H1 (cell line): ENCODE measurements around the gene SP4. TPM values are rescaled to one million over a fixed set of nuclear protein-coding genes. Genes with fewer than 3 reads are reported as not detected.

ENCODE experiments used
- BCL11A ChIP-seq, 2 experiments: IDR thresholded peaks; one replicate each; pipeline ENCODE4 v1.6.1; 2011; ENCODE audit warnings: low read depth in 2 of 2, low read length in 2 of 2, mild to moderate bottlenecking in 2 of 2
- CBX8 ChIP-seq: fragments of 300-800, 300-1000 bp; sonication (generic); IDR thresholded peaks from 2 replicates; pipeline ENCODE4 v1.7.1; 2016; ENCODE audit warnings: low read depth, low read length, borderline replicate concordance
- CHD2 ChIP-seq: IDR thresholded peaks from 2 replicates; pipeline ENCODE4 v1.6.1; 2012; ENCODE audit warnings: low read length, improper control_type of control experiment
- CREB1 ChIP-seq: IDR thresholded peaks from 2 replicates; pipeline ENCODE4 v1.6.1; 2012; ENCODE audit warnings: inconsistent platforms
- EP300 ChIP-seq, 2 experiments: IDR thresholded peaks; 1 replicate in 1 of 2; 2 replicates in 1 of 2; pipeline ENCODE4 v1.6.1; 2011 to 2012; ENCODE audit warnings: low read depth in 2 of 2, low read length in 2 of 2, mild to moderate bottlenecking in 2 of 2, borderline replicate concordance in 1 of 2, inconsistent platforms in 1 of 2, moderate library complexity in 1 of 2
- EZH2 ChIP-seq: fragments of 200-600 bp; sonication (generic); IDR thresholded peaks from 2 replicates; pipeline ENCODE4 v1.7.1; 2012; ENCODE audit warnings: low read depth, mild to moderate bottlenecking, moderate library complexity, low read length, inconsistent platforms; ENCODE audit not compliant: severe bottlenecking
- FOSL1 ChIP-seq: IDR thresholded peaks from 2 replicates; pipeline ENCODE4 v1.6.1; 2011; ENCODE audit warnings: mild to moderate bottlenecking, low read depth, low read length, moderate library complexity; ENCODE audit not compliant: insufficient read depth
- MAFK ChIP-seq: IDR thresholded peaks from 2 replicates; pipeline ENCODE4 v1.6.1; 2012; ENCODE audit warnings: low read depth, mild to moderate bottlenecking, improper control_type of control experiment, low read length
- POLR2AphosphoS5 ChIP-seq: IDR thresholded peaks from 2 replicates; pipeline ENCODE4 v1.6.1; 2011; ENCODE audit warnings: low read depth, low read length
- RAD21 ChIP-seq, 2 experiments: IDR thresholded peaks in 1 of 2; conservative IDR thresholded peaks in 1 of 2; 2 replicates each; pipeline ENCODE4 v1.6.1; 2011; ENCODE audit warnings: low read depth in 2 of 2, low read length in 2 of 2, improper control_type of control experiment in 1 of 2, inconsistent platforms in 1 of 2, mild to moderate bottlenecking in 1 of 2, moderate library complexity in 1 of 2
- RBBP5 ChIP-seq: IDR thresholded peaks from 2 replicates; pipeline ENCODE4 v1.7.1; 2012; ENCODE audit warnings: low read depth, mild to moderate bottlenecking, inconsistent platforms, low read length, moderate library complexity, borderline replicate concordance
- RFX5 ChIP-seq: IDR thresholded peaks from 2 replicates; pipeline ENCODE4 v1.6.1; 2011; ENCODE audit warnings: low read depth, low read length, improper control_type of control experiment, borderline replicate concordance
- RNF2 ChIP-seq: fragments of 200-900, 300-1000 bp; sonication (generic); IDR thresholded peaks from 2 replicates; pipeline ENCODE4 v1.7.1; 2016; ENCODE audit warnings: borderline replicate concordance, low read depth, mild to moderate bottlenecking, antibody characterized with exemption, low read length; ENCODE audit not compliant: poor library complexity, severe bottlenecking; ENCODE audit errors: missing control alignments
- RXRA ChIP-seq: IDR thresholded peaks from 2 replicates; pipeline ENCODE4 v1.6.1; 2011; ENCODE audit warnings: low read depth, mild to moderate bottlenecking, low read length, moderate library complexity; ENCODE audit not compliant: insufficient read depth
- SAP30 ChIP-seq: fragments of 300-600 bp; sonication (generic); IDR thresholded peaks from 2 replicates; pipeline ENCODE4 v1.7.1; 2012; ENCODE audit warnings: low read length, moderate library complexity, mild to moderate bottlenecking, inconsistent platforms; ENCODE audit not compliant: insufficient read depth, insufficient replicate concordance
- SIRT6 ChIP-seq: IDR thresholded peaks from one replicate; pipeline ENCODE4 v1.7.1; 2012; ENCODE audit warnings: low read length, inconsistent platforms
- SP4 ChIP-seq: IDR thresholded peaks from 2 replicates; pipeline ENCODE4 v1.6.1; 2012; ENCODE audit warnings: low read length, inconsistent platforms
- SRF ChIP-seq: IDR thresholded peaks from 2 replicates; pipeline ENCODE4 v1.6.1; 2011; ENCODE audit warnings: mild to moderate bottlenecking, low read depth, low read length, moderate library complexity
- TCF12 ChIP-seq: IDR thresholded peaks from 2 replicates; pipeline ENCODE4 v1.6.1; 2011; ENCODE audit warnings: low read depth, mild to moderate bottlenecking, low read length
- polyA plus RNA-seq, 7 experiments: library from polyadenylated mRNA; depleted of rRNA in 3 of 7; stranded (reverse) in 5 of 7; unstranded in 2 of 7; fragments of >200 nt in 5 of 7; fragments of 200-250 nt in 2 of 7; gene quantifications; 1 replicate in 5 of 7; 2 replicates in 1 of 7; 4 replicates in 1 of 7; pipeline versions ENCODE4 v1.2.1 to v1.2.3, GENCODE V29; 2011 to 2013; ENCODE audit warnings: missing spikeins in 2 of 7, mixed read lengths in 2 of 7
- total RNA-seq: library from RNA; stranded (reverse); fragmentation: NEBNext Ultra II Directional; extraction: Animal tissue kit (Norgen Biotek cat#: 25700); gene quantifications from 2 replicates; pipeline ENCODE4 v1.2.1, GENCODE V29; 2021
- TF ChIP-seq, protein P1 (sequence below): IDR thresholded peaks from 2 replicates; pipeline ENCODE4 v1.6.1; 2011; ENCODE audit warnings: low read depth, mild to moderate bottlenecking, low read length; ENCODE audit not compliant: insufficient read depth
- TF ChIP-seq, protein P2 (sequence below), 3 experiments: IDR thresholded peaks; 1 replicate in 2 of 3; 2 replicates in 1 of 3; pipeline versions ENCODE4 v1.5.1 to v1.6.1; 2011; ENCODE audit warnings: low read length in 3 of 3, mild to moderate bottlenecking in 3 of 3, inconsistent platforms in 2 of 3, low read depth in 1 of 3, moderate library complexity in 1 of 3; ENCODE audit not compliant: insufficient read depth in 1 of 3; ENCODE audit errors: control extremely low read depth in 1 of 3

SP4 gene
- total and polyA plus RNA-seq, 2 of the 8 experiments (the other 6 are each of a cell fraction or from before 2014, with no cell fraction given): 10.0 to 24.0 TPM

DNA sequence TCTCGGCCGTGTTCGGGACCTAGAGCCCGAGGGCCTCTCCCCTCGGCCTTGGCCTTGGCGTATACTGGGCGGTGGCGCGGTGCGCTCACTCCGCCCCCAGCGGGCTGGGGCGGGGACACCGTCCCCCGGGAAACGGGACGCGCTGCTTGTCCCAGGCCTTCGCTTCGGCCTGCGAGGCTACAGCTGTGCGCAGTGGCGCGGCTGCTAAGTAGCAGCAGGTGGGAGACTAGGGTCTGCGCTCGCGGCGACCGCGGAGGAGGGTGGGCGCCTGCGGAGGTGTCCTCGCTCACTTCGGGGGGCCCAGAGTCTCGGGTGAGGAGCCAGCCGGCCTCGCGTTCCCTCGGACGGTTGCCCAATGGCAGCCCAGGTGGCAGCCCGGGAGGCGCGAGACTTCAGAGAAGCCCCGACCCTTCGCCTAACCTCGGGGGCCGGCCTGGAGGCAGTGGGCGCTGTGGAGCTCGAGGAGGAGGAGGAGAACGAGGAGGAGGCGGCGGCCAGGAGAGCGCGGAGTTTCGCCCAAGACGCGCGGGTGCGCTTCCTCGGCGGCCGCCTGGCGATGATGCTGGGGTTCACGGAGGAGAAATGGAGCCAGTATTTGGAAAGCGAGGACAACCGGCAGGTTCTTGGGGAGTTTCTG lies 115.1 kb downstream of the SP4 start, which contains the start of gene DNAH11 (continued):
- TF ChIP-seq RAD21 (IDR thresholded peaks at IDR 0.05 in 1 of 2, conservative IDR thresholded peaks at IDR 0.05 in 1 of 2; ENCODE audit: low read depth in 2 of 2, low read length in 2 of 2): no peak; a peak in 1 of 4 replicates
- TF ChIP-seq MAFK: no peak
- no peak for TF ChIP-seq RXRA
- no peak for TF ChIP-seq FOSL1
- TF ChIP-seq SRF: no peak
- TF ChIP-seq RBBP5: 0 out of 2 replicates have a peak, but pooled peaks have one; percentile 71
- peak; percentile 33; the same call in 1 of the 2 replicates for TF ChIP-seq POLR2AphosphoS5
- TF ChIP-seq CHD2: peak; percentile 68
- no peak for TF ChIP-seq BCL11A (IDR thresholded peaks at IDR 0.05; ENCODE audit: low read depth in 2 of 2, low read length in 2 of 2)
- TF ChIP-seq CBX8: no peak
- no peak for TF ChIP-seq SAP30
- no peak for TF ChIP-seq CREB1
- no peak for TF ChIP-seq EZH2
- TF ChIP-seq RFX5: no peak
- no peak for TF ChIP-seq SP4
- TF ChIP-seq, protein P1, sequence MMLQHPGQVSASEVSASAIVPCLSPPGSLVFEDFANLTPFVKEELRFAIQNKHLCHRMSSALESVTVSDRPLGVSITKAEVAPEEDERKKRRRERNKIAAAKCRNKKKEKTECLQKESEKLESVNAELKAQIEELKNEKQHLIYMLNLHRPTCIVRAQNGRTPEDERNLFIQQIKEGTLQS: no peak
- TF ChIP-seq, protein P2, sequence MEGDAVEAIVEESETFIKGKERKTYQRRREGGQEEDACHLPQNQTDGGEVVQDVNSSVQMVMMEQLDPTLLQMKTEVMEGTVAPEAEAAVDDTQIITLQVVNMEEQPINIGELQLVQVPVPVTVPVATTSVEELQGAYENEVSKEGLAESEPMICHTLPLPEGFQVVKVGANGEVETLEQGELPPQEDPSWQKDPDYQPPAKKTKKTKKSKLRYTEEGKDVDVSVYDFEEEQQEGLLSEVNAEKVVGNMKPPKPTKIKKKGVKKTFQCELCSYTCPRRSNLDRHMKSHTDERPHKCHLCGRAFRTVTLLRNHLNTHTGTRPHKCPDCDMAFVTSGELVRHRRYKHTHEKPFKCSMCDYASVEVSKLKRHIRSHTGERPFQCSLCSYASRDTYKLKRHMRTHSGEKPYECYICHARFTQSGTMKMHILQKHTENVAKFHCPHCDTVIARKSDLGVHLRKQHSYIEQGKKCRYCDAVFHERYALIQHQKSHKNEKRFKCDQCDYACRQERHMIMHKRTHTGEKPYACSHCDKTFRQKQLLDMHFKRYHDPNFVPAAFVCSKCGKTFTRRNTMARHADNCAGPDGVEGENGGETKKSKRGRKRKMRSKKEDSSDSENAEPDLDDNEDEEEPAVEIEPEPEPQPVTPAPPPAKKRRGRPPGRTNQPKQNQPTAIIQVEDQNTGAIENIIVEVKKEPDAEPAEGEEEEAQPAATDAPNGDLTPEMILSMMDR (IDR thresholded peaks at IDR 0.05; ENCODE audit: control extremely low read depth in 1 of 3, insufficient read depth in 1 of 3, low read depth in 1 of 3, low read length in 3 of 3): no peak
- no peak for TF ChIP-seq RNF2
- TF ChIP-seq SIRT6: no peak
- no peak for TF ChIP-seq EP300 (IDR thresholded peaks at IDR 0.05; ENCODE audit: borderline replicate concordance in 1 of 2, low read depth in 2 of 2, low read length in 2 of 2)
- no peak for TF ChIP-seq TCF12
